ENCODE measurements around the gene SUMF2.
A peak's percentile ranks its signal among the peaks of the same experiment; 100 is the strongest.
"Not testable (repeated sequence)": the region's sequence is repeated elsewhere in the genome, so short reads cannot be mapped to it uniquely, and the experiment has no call there.

SUMF2 gene

DNA sequence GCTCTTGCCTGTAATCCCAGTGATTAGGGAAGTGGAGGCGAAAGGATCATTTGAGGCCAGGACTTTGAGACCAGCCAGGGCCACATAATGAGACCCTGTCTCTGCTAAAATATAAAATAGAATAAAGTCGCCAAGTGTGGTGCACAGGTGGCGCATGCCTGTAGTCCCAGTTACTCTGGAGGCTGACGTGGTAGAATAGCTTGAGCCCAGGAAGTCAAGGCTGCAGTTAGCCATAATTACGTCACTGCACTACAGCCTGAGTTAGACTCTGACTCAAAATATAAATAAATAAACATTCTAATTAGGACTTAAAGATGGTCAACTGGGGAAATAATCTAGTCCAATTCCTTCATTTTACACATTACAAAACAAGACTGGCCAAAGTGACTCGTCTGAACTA, 41.4 kb downstream of the SUMF2 start:
- TF ChIP-seq POU2F2 (IDR thresholded peaks at IDR 0.05; ENCODE audit: low read depth, low read length), result no peak
- TF ChIP-seq TAF1 (IDR thresholded peaks at IDR 0.05; ENCODE audit: low read depth, low read length), result no peak
- no peak for TF ChIP-seq POLR2A (IDR thresholded peaks at IDR 0.05; ENCODE audit: low read depth, low read length)
- TF ChIP-seq SPI1 (IDR thresholded peaks at IDR 0.05; ENCODE audit: low read depth, low read length), result no peak
- no peak for TF ChIP-seq POLR2AphosphoS5 (IDR thresholded peaks at IDR 0.05; ENCODE audit: low read depth, low read length)
- no peak for TF ChIP-seq PAX5 (IDR thresholded peaks at IDR 0.05; ENCODE audit: insufficient read depth, low read length, severe bottlenecking)
- DNase-seq (ENCODE audit: insufficient read length, low spot score) (no peak), FAIRE-seq (no peak)

- FAIRE-seq, result peak; percentile 96
- TF ChIP-seq POLR2A (IDR thresholded peaks at IDR 0.05; ENCODE audit: low read depth, low read length), result peak; percentile 84; the same call in 1 of the 2 replicates
- peak; percentile 55 for TF ChIP-seq SPI1 (IDR thresholded peaks at IDR 0.05; ENCODE audit: low read depth, low read length)
- TF ChIP-seq PAX5 (IDR thresholded peaks at IDR 0.05; ENCODE audit: insufficient read depth, low read length, severe bottlenecking), result no peak
- TF ChIP-seq POU2F2 (IDR thresholded peaks at IDR 0.05; ENCODE audit: low read depth, low read length), result peak; percentile 84
- peak; percentile 93 for TF ChIP-seq TAF1 (IDR thresholded peaks at IDR 0.05; ENCODE audit: low read depth, low read length)
- TF ChIP-seq POLR2AphosphoS5 (IDR thresholded peaks at IDR 0.05; ENCODE audit: low read depth, low read length), result peak; percentile 91
- peak; percentile 86 for DNase-seq (ENCODE audit: insufficient read length, low spot score)
Measured at GRCh38 chr7:56106108-56107073, 42.3 kb downstream of the SUMF2 start, which contains the start of gene CHCHD2. Gene CHCHD2, minus strand, starts transcription at chr7:56106476. Its CDS starts 63 bp downstream, at chr7:56106413.

DNA sequence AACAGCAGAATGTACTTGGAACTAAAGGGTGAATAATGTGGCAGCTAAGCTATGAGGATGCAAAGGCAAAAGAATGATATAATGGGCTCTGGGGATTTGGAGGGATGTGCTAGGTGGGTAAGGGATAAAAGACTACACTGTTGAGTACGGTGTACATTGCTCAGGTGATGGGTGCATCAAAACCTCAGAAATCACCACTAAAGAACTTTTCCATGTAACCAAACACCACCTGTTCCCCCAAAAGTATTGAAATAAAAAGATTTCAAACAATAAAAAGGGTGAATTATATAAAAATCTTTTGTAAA, 43.8 kb downstream of the SUMF2 start:
- no peak for DNase-seq (ENCODE audit: insufficient read length, low spot score)
- FAIRE-seq, result no peak
- TF ChIP-seq PAX5 (IDR thresholded peaks at IDR 0.05; ENCODE audit: insufficient read depth, low read length, severe bottlenecking), result no peak
- no peak for TF ChIP-seq TAF1 (IDR thresholded peaks at IDR 0.05; ENCODE audit: low read depth, low read length)
- TF ChIP-seq SPI1 (IDR thresholded peaks at IDR 0.05; ENCODE audit: low read depth, low read length), result no peak
- TF ChIP-seq POU2F2 (IDR thresholded peaks at IDR 0.05; ENCODE audit: low read depth, low read length), result no peak
- no peak for TF ChIP-seq POLR2AphosphoS5 (IDR thresholded peaks at IDR 0.05; ENCODE audit: low read depth, low read length)
- no peak for TF ChIP-seq POLR2A (IDR thresholded peaks at IDR 0.05; ENCODE audit: low read depth, low read length)

DNA sequence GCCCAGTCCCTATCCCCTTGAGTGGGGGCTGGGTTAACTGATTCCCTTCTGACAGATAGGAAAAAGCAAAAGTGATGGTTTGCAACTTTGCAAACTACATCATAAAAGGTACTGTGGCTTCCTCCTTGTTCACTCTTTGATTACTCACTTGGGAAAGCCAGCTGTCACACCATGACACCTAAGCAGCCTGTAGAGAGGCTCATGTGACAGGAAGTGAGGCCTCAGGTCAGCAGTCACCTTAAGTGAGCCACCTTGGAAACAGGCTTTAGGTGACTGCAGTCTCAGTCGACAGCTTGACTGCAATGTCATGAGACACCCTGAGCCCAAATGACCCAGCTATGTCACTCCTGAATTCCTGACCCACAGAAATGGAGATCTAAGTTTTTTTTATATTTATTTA, 46.5 kb downstream of the SUMF2 start:
- TF ChIP-seq POLR2AphosphoS5 (IDR thresholded peaks at IDR 0.05; ENCODE audit: low read depth, low read length) (no peak), SPI1 (IDR thresholded peaks at IDR 0.05; ENCODE audit: low read depth, low read length) (no peak), POU2F2 (IDR thresholded peaks at IDR 0.05; ENCODE audit: low read depth, low read length) (no peak), PAX5 (IDR thresholded peaks at IDR 0.05; ENCODE audit: insufficient read depth, low read length, severe bottlenecking) (no peak), TAF1 (IDR thresholded peaks at IDR 0.05; ENCODE audit: low read depth, low read length) (no peak), POLR2A (IDR thresholded peaks at IDR 0.05; ENCODE audit: low read depth, low read length) (no peak)
- DNase-seq (ENCODE audit: insufficient read length, low spot score), result no peak
- no peak for FAIRE-seq

DNA sequence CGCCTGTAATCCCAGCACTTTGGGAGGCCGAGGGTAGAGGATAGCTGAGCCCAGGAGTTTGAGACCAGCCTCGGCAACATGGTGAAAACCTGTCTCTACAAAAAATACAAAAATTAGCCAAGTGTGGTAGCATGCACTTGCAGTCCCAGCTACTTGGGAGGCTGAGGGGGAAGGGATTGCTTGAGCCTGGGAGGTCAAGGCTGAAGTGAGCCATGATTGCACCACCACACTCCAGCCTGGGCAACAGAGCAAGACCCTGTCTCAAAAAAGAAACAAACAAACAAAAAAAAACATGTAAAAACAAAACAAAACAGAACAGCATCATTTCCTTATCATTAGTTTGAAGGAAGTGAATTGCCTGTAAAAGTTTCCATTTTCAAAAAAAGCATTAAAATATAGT, 48.2 kb downstream of the SUMF2 start:
- not testable (repeated sequence) for DNase-seq (ENCODE audit: insufficient read length, low spot score); FAIRE-seq

DNA sequence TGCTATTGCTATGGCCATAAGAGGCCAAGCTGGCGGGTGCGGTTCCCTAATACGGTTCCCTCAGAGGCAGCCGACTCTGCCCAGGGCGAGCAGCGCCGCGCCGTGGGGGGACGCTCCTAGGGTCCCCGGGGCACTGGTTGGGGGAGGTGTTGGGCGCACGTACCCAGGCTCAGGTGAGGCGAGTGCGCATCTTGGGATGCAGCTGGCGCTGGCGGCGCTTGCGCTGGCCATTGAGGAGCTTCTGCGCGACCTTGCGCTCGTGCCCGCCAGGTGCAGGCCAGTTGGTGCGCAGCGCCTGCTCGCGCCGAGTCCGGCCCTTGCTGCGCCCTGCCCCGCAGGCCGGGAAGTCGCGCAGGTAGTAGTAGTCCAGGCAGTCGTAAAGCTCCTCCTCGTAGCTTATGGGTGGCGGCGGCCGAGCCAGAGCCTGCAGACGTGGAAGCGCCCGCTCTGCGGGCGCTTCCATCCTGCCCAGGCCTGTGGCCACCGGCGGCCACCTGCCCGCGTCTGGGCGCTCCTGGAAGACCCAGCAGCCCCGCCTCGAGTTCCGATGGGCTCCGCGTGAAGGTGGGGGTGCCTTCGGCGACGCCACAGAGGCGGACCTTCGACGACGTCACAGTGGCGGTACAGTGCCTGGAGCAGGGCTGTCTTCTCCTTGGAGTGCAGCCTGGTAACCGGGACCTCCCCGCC, 51.9 kb downstream of the SUMF2 start, which contains the start of gene NUPR2:
Gene NUPR2, minus strand, starts transcription at position 566 of the 687 bp plus-strand sequence. Its CDS starts 103 bp downstream, at position 463.
- TF ChIP-seq SPI1 (IDR thresholded peaks at IDR 0.05; ENCODE audit: low read depth, low read length) (no peak), POU2F2 (IDR thresholded peaks at IDR 0.05; ENCODE audit: low read depth, low read length) (no peak), POLR2AphosphoS5 (IDR thresholded peaks at IDR 0.05; ENCODE audit: low read depth, low read length) (no peak), TAF1 (IDR thresholded peaks at IDR 0.05; ENCODE audit: low read depth, low read length) (no peak), POLR2A (IDR thresholded peaks at IDR 0.05; ENCODE audit: low read depth, low read length) (no peak), PAX5 (IDR thresholded peaks at IDR 0.05; ENCODE audit: insufficient read depth, low read length, severe bottlenecking) (no peak)
- DNase-seq (ENCODE audit: insufficient read length, low spot score) (no peak), FAIRE-seq (no peak)

DNA sequence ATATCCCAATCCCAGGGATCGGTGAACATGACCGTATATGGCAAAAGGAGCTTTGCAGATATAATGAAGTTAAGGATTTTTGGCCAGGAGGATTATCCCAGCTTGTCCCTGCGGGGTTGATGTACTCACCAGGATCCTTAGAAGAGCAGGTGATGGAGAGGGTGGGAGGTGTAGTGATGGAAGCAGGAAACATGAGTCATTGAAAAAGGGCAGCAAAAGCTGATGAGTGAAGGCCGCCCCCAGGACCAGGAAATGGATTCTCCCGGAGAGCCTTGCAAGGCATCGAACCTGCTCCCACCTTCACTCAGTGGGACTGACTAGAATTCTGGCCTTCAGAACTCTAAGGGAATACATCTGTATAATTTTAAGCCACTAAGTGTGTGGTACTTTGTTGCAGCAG, 57.4 kb downstream of the SUMF2 start:
- no peak for TF ChIP-seq POLR2AphosphoS5 (IDR thresholded peaks at IDR 0.05; ENCODE audit: low read depth, low read length)
- no peak for TF ChIP-seq POU2F2 (IDR thresholded peaks at IDR 0.05; ENCODE audit: low read depth, low read length)
- TF ChIP-seq SPI1 (IDR thresholded peaks at IDR 0.05; ENCODE audit: low read depth, low read length), result no peak
- no peak for TF ChIP-seq PAX5 (IDR thresholded peaks at IDR 0.05; ENCODE audit: insufficient read depth, low read length, severe bottlenecking)
- TF ChIP-seq POLR2A (IDR thresholded peaks at IDR 0.05; ENCODE audit: low read depth, low read length), result no peak
- TF ChIP-seq TAF1 (IDR thresholded peaks at IDR 0.05; ENCODE audit: low read depth, low read length), result no peak
- FAIRE-seq, result no peak

DNA sequence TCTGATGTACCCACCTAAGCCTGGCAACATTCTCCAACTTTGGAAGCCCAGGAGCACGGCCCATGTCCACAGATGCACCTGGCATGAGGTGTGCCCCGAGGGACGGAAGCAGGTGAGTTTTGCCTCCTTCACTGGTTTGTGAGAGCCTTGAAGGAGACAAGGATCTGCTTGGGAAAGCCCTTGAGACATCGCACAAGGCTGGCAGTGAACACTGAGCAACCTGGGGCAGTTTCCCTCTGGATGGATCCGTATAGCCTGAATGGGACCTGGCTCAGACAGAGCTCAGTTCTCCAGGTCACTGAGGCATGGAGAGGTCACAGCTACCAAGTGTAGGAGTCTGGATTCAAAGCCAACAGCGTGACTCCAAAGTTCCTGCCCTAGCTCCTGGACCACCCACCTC, 60.9 kb downstream of the SUMF2 start:
- TF ChIP-seq POU2F2 (IDR thresholded peaks at IDR 0.05; ENCODE audit: low read depth, low read length) (no peak), POLR2A (IDR thresholded peaks at IDR 0.05; ENCODE audit: low read depth, low read length) (no peak), TAF1 (IDR thresholded peaks at IDR 0.05; ENCODE audit: low read depth, low read length) (no peak), PAX5 (IDR thresholded peaks at IDR 0.05; ENCODE audit: insufficient read depth, low read length, severe bottlenecking) (no peak), POLR2AphosphoS5 (IDR thresholded peaks at IDR 0.05; ENCODE audit: low read depth, low read length) (no peak), SPI1 (IDR thresholded peaks at IDR 0.05; ENCODE audit: low read depth, low read length) (no peak)
- FAIRE-seq, result no peak
- no peak for DNase-seq (ENCODE audit: insufficient read length, low spot score)

More for the DNA sequence above, 57.4 kb downstream of the SUMF2 start:
- no peak for DNase-seq (ENCODE audit: insufficient read length, low spot score)

DNA sequence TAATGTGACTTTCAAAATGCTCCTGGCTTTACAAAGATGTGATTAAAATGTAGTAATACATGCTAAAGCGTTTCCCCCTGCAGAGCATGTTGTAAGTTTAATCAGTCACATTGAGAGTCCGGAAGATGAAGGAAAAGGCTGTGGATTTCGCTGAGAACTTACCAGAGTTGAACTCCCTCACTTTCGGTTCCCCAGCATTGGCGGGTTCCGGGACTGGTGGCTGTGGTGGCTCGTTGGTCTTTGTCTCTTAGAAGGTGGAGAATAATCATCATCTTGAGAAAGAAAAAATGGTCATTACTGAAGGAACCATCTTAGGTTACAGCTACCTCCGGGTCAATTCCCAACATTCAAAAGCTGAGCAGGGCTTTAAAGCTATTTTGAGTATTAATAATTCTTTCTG, 61.7 kb downstream of the SUMF2 start:
- TF ChIP-seq SPI1 (IDR thresholded peaks at IDR 0.05; ENCODE audit: low read depth, low read length), result no peak
- no peak for TF ChIP-seq POU2F2 (IDR thresholded peaks at IDR 0.05; ENCODE audit: low read depth, low read length)
- no peak for TF ChIP-seq POLR2A (IDR thresholded peaks at IDR 0.05; ENCODE audit: low read depth, low read length)
- no peak for TF ChIP-seq TAF1 (IDR thresholded peaks at IDR 0.05; ENCODE audit: low read depth, low read length)
- no peak for TF ChIP-seq POLR2AphosphoS5 (IDR thresholded peaks at IDR 0.05; ENCODE audit: low read depth, low read length)
- no peak for TF ChIP-seq PAX5 (IDR thresholded peaks at IDR 0.05; ENCODE audit: insufficient read depth, low read length, severe bottlenecking)
- FAIRE-seq, result no peak
- DNase-seq (ENCODE audit: insufficient read length, low spot score), result no peak

Data from GM12891 (cell line).